GM21717 (cell line): Measurements from ENCODE around the gene PTPRD.

Source experiments
- ATAC-seq: cut with Tn5 transposase; IDR thresholded peaks from one replicate; pipeline ENCODE4 v1.9.1; 2021; ENCODE audit warnings: mild to moderate bottlenecking, moderate library complexity; ENCODE audit not compliant: unreplicated experiment

The PTPRD gene

GRCh38 chr9:8346296-8346695, 2266.5 kb downstream of the PTPRD start:
- ATAC-seq: no peak

DNA sequence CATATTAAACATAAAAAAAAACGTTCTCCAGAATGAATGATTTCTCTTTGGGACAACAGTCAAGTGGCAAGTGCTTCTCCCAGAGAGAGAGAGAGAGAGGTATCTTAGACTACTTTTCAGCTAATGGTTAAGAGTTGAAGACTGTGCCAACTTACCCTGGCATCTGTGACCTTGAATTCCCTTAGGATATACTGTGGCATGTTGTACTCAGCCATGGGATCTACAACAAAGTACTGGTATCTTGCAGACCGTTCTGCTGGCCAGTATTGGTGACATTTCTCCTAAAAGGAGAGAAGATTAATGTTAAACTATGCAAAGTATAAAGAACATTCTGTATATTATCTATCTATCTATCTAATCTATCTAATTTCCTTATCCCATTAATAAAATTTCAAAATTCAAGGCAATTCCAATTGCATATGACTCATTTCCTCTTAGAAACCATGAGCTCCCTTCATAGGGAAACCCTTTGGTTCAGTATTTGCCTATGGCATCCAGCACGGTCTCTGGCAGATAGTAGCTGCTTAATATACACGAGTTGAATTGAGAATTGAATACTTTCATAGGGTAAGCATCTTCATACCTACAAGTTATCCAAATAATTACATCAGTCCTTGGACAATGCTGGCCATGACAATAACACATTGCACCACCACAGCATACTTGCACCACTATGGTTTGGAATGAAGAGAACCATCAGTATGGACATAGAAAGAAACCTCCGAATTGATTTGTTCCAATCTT, 2273.9 kb downstream of the PTPRD start:
- no peak for ATAC-seq

DNA sequence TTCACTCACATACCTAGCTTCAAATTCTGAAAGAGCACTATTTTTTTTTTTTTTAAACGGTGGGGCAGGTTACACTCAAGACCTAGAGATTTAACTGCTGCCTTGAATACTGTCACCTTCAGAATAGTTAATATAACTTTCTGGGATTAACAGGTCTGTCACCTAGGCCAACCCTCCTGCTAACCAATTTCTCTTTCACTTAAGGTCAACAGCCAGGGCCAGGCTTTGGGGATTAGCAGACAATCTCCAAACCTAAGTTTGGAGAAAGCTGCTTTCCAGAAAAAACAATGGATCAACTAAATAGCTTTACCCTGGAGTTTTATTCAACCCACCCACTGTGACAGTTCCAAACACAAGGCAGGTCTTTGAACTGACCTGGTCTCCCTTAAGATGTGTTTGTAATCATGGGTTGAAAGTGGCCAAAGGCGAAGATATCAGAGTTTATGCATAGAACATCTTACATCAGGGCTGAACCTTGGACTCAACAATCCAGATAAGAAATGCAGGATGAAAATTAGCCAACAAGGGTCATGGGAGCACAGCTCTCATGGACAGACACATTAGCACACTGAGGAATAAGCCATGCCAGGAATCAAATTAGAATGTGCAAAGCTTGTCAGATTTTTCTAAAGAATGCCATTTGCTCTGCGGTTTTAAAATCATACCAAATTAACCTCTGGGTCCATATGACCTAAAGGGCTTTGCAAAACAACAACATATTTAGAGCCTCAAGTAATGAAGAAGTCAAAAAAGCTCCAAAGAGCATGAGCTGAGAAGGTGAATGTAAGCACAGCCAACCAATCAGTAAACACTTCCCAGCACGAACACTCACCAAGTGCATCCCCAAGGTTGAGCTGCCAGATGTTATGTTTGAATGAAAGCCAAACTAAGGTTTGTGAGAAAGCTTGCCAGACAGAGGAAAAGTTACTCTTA, 2274.7 kb downstream of the PTPRD start:
- ATAC-seq: no peak

GRCh38 chr9:8332871-8333270, 2279.9 kb downstream of the PTPRD start:
- ATAC-seq: no peak

DNA sequence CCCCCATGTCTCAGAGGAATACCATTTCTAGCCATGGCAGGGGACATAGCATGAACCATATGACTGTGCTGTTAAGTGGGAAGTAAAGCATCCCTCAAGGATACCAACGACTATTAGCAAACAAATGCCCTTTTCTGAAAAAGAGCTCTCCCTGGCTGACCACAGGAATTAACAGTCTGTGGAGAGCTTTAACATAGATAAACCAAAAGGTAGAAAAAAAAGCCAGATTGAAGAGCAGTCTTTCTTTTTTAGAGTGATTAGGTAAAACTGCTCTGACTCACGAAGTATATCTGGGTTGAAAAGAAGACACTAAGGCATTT, 2280.5 kb downstream of the PTPRD start:
- no peak for ATAC-seq

DNA sequence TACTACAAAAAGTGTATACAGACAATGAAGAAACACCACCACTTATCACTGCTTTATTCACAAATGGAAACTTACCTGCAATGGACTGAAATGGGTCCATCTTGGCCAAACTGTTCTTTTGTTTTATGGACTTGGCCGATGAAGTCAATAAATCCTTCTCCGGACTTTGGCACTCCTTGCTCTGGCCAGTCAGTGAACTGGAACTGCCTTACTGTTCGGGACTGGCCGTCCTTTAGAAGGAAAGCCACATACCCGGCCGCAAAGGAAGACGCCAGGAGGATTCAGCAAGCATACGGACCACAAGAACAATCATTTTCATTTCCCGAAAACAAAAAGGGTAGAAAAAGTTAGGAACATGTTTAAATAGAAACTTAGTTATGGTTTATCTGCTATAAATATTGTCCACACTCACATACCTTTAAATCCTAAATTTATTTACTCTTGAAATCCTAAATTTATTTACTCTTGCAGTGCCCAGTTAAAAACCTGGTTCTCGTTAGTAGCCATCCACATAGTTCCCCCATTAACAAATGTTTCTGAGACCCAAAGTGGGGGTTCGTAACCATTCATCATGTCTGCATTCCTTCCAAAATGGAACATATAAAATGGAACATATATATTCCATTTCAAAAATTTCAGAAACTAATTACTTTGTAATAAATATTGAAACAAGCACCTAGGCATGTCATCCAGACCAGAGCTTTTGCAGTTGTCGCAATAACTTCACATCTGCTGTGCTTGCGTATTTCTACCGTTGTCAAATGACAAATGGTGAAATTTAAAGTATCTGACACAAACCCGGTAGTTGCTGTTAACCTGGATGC, 2281.1 kb downstream of the PTPRD start:
- ATAC-seq: no peak

GRCh38 chr9:8329561-8330283, 2283.1 kb downstream of the PTPRD start:
- no peak for ATAC-seq

DNA sequence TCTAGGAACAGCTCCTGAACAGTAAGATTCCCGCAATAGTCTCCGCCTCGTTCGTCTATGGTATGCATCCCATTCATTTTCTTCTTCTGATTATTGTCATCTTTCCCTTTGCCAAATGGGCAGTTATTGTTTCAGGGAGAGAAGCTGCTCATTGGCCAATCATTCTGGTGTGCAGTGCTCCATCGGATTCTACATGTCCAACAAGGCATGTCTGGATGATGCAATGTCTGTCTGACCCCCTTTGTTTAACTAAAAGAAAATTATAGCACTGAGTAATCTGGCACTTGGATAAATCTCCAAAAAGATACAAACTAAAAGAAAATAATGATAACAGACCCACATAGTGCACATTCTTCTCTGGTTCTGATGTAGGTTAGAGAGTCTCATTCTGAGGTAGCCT, 2297.6 kb downstream of the PTPRD start:
- no peak for ATAC-seq

DNA sequence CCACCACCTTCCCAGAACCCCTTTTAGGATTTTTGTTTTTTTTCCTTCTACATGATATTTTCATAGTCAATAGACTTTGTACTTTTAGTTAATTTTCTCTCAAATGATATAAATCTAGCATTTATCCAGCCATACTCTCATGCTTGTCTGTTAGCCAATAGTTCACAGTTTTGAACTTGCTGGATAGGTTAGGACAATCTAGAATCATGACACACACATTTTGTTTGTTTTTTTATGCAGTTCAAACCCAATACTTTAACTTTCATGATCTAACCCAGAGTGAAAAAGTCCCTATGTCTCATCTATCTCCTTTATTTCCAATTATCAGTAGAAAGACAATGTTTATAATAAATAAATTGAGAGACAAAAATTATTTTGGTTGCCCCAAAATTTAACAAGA, 2303.5 kb downstream of the PTPRD start:
- ATAC-seq: no peak

GRCh38 chr9:8304720-8305119, 2308.1 kb downstream of the PTPRD start:
- no peak for ATAC-seq

DNA sequence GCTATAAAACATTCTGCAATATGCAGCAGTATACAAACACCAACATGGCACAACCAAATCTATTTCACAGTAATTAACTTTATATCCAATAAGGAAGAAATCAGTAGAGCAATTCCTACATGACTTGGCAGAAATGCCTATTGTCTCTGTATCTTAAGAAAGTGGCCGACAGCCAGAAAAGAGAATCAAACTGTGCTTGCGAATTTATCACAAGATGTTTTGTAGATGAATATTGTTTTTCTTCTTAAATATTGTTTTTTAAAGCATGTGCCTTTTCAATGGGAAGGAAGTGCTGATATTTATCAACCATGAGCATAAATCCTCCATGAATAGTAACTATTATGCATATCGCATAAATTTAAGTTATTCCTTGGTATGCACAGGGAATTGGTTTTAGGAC, 2311.5 kb downstream of the PTPRD start:
- no peak for ATAC-seq

- ATAC-seq: no peak
These were observed 2315.8 kb downstream of the PTPRD start for GRCh38 chr9:8297047-8297446.

DNA sequence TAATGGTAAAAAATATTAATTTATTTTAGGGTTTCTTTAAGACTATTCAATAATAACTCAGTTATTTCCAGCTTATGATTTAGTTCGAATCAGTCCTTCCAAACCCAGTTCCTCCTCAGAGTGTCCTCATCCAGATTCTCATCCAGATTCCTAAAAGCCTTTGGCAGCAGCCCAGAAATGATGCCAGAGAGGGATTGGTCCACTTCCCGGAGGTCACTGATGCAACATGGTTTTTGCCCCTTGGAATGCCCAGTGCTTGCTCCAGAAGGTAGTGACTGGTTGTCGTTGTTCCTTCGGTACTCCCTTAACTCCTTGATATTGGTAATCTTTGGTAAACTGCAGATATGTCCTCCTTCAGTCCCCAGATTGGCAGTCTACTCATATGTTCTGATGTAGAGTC, 2320.1 kb downstream of the PTPRD start:
- ATAC-seq: no peak

DNA sequence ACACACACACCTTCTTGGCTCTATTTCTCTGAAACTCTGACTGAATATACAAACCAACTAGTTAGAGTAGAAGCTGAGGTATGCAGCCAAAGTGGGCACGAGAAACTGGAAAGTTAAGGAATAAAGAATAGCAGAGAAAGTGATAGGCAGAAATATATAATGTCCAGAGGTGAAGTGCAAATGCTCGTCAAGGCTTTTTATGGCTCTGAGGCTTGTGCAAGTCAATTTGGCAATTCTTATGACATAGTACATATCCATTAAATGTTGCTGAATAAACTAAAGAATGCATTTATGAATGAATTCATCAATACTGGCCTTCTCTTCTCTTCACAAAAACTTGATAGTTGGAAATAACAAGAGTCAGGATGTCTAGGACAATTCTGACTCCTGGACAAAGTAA, 2323.1 kb downstream of the PTPRD start:
- ATAC-seq: no peak

GRCh38 chr9:8287970-8288369, 2324.8 kb downstream of the PTPRD start:
- no peak for ATAC-seq

GRCh38 chr9:8287501-8287900, 2325.3 kb downstream of the PTPRD start:
- no peak for ATAC-seq

DNA sequence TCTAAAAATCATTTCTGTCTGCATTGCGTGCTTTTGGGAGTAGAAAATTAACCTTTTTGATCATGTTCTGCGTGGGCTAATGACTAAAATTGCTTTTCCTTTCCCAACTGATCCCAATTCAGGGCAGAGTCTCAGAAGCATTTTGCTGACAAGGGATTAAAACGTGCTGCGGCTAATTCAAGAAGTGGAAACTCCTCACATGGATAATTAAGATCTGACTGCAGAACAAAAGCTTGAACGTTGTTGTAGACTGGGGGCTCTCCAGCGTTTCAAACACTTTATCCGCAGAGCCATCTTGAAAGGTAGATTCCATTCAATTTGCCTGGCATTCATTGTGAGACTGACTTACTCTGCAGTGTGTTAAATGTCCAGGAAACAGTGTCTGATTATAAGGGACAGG, 2327.9 kb downstream of the PTPRD start:
- ATAC-seq: no peak

DNA sequence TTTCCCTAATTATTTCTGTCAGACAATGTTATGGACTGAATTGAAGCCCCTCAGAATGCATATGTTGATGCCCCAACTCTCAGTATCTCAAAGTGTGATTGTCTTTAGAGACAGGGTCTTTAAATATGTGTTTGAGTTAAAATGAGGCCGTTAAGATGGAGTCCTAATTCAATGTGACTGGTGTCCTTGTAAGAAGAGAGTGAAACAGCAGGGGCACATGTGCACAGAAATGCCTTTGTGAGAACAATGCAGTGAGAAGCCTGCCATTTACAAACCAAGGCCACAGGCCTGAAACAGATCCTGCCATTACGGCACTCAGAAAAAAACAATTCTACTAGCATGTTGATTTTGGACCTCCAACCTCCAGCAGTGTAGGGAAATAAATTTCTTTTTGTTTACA, 2330.3 kb downstream of the PTPRD start:
- ATAC-seq: no peak

- ATAC-seq: no peak
These were observed 2332.0 kb downstream of the PTPRD start for GRCh38 chr9:8280811-8281210.

DNA sequence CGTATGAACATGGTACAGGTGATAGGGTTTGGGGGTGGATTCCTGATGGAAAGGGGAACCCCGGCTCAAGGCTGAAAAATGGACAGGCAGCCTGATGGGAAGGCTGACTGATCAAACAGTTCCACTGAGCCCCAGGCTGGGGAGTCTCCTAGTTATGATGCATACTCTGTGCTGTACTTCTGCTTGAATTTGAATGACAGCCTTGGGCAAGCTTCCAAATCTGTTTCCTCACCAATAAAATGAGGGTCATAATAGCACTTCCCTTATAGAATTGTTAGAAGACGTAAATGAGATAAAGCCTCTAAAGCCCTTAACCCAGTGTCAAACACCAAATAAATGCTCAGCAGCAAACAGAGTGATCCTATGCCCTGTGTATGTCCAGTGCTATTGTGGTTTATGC, 2334.8 kb downstream of the PTPRD start:
- ATAC-seq: no peak

GRCh38 chr9:8270235-8270634, 2342.6 kb downstream of the PTPRD start:
- no peak for ATAC-seq
